GM23248 (cell line): ENCODE measurements around the gene S100PBP.

ENCODE experiments used
- EZH2 ChIP-seq: fragments of 200-600 bp; sonication (generic); IDR thresholded peaks from 2 replicates; pipeline ENCODE4 v1.6.1; 2018; ENCODE audit warnings: antibody characterized with exemption, mild to moderate bottlenecking; ENCODE audit not compliant: insufficient read depth, poor library complexity, severe bottlenecking
- EZH2phosphoT487 ChIP-seq: fragments of 200-600 bp; sonication (generic); IDR thresholded peaks from 2 replicates; pipeline ENCODE4 v1.6.1; 2018; ENCODE audit warnings: antibody characterized with exemption, moderate library complexity, mild to moderate bottlenecking, low read depth; ENCODE audit not compliant: insufficient read depth

DNA sequence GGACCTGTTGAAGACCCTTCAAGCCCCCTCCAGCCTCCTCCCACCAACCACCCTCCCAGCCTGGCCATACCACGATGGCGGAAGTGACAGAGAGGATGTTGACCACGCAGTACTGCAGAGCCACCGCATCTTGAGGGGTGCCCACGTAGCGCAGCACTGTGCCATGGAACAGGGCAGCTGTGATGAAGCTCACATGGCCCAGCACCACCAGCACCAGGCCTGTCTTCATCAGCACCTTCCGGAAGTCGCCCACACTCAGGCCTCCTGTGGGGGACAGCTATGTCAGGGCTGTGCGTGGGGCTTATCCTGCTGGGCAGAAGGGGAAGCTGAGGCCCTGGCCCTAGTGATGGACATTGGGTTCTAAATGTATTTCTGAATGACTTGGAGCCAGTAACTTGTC lies 80.6 kb downstream of the S100PBP start:
- TF ChIP-seq EZH2 (no peak), EZH2phosphoT487 (no peak)
